CD4-positive, alpha-beta memory T cell (primary cell): ENCODE data around the gene FAM234A. TPM values are rescaled to one million over a fixed set of nuclear protein-coding genes. Genes with fewer than 3 reads are reported as not detected.

ENCODE experiments used
- CTCF ChIA-PET: fragments of 350-600 bp; sonication (Branson Sonifier 250); formaldehyde crosslinking; loops from one replicate; lab custom pipeline; 2021; ENCODE audit warnings: inconsistent platforms; ENCODE audit not compliant: partially characterized antibody; lab: Charles Lee
- POLR2A ChIA-PET: fragments of 350-600 bp; sonication (Branson Sonifier 250); formaldehyde crosslinking; loops from one replicate; lab custom pipeline; 2021; ENCODE audit not compliant: partially characterized antibody; lab: Charles Lee
- DNase-seq, 5 donors: peaks; one replicate each; pipeline versions ENCODE4 v3.0.0 to v3.0.0-alpha.2; 2020 to 2022; ENCODE audit warnings: mixed read lengths in 1 of 5
- H3K27ac ChIP-seq: one replicate; pipeline ENCODE4 v1.7.0; 2013; ENCODE audit warnings: low read depth, low read length
- H3K27me3 ChIP-seq: 2 replicates; pipeline ENCODE4 v1.7.0; 2013; ENCODE audit warnings: mild to moderate bottlenecking, low read length, moderate library complexity; ENCODE audit not compliant: insufficient read depth
- H3K36me3 ChIP-seq: 2 replicates; pipeline ENCODE4 v1.7.0; 2013; ENCODE audit warnings: mild to moderate bottlenecking, low read length, moderate library complexity; ENCODE audit not compliant: insufficient read depth
- H3K4me1 ChIP-seq: 2 replicates; pipeline ENCODE4 v1.7.0; 2013; ENCODE audit warnings: mild to moderate bottlenecking, low read length, moderate library complexity; ENCODE audit not compliant: insufficient read depth
- H3K4me3 ChIP-seq, 2 donors: one replicate each; pipeline ENCODE4 v1.7.0; 2013; ENCODE audit warnings: low read length in 2 of 2, mild to moderate bottlenecking in 1 of 2
- H3K9me3 ChIP-seq, 2 donors: one replicate each; pipeline ENCODE4 v1.7.0; 2013; ENCODE audit warnings: low read length in 2 of 2, control low read depth in 1 of 2; ENCODE audit not compliant: control insufficient read depth in 1 of 2
- H3K27ac Mint-ChIP-seq, 7 donors: one replicate each; pipeline ENCODE4 v1.8.0; 2020 to 2021; ENCODE audit warnings: mixed read lengths in 7 of 7, mild to moderate bottlenecking in 6 of 7, inconsistent platforms in 3 of 7, moderate library complexity in 3 of 7
- H3K27me3 Mint-ChIP-seq, 2 donors: one replicate each; pipeline ENCODE4 v1.8.0; 2020 to 2021; ENCODE audit warnings: mixed read lengths in 2 of 2
- H3K36me3 Mint-ChIP-seq, 2 donors: one replicate each; pipeline ENCODE4 v1.8.0; 2020 to 2021; ENCODE audit warnings: mixed read lengths in 2 of 2, inconsistent platforms in 1 of 2, mild to moderate bottlenecking in 1 of 2
- H3K4me1 Mint-ChIP-seq, 4 donors: one replicate each; pipeline ENCODE4 v1.8.0; 2020 to 2021; ENCODE audit warnings: mixed read lengths in 4 of 4, mild to moderate bottlenecking in 1 of 4
- H3K4me3 Mint-ChIP-seq, 8 donors: one replicate each; pipeline ENCODE4 v1.8.0; 2020 to 2021; ENCODE audit warnings: mixed read lengths in 8 of 8, mild to moderate bottlenecking in 7 of 8, moderate library complexity in 6 of 8, inconsistent platforms in 3 of 8
- H3K9me3 Mint-ChIP-seq, 8 donors: one replicate each; pipeline ENCODE4 v1.8.0; 2020 to 2021; ENCODE audit warnings: mixed read lengths in 8 of 8, mild to moderate bottlenecking in 5 of 8, inconsistent platforms in 3 of 8, moderate library complexity in 1 of 8
- intact Hi-C: fragments of 100-400 bp; cut with micrococcal nuclease; formaldehyde crosslinking; loops from one replicate; pipeline ENCODE4 v1.15.1; 2023
- polyA plus RNA-seq, 2 donors: library from polyadenylated mRNA; unstranded; fragments of 300-500 nt; fragmentation: Illumina TruSeq; gene quantifications; one replicate each; pipeline ENCODE4 v1.2.3, GENCODE V29; 2021
- total RNA-seq, 2 experiments: library from RNA; stranded (reverse); gene quantifications; one replicate each; pipeline ENCODE4 v1.2.3, GENCODE V29; 2021

FAM234A gene
- total and polyA plus RNA-seq, 4 experiments from 2014 or later: 18.2 to 41.1 (median 34.9) TPM

DNA sequence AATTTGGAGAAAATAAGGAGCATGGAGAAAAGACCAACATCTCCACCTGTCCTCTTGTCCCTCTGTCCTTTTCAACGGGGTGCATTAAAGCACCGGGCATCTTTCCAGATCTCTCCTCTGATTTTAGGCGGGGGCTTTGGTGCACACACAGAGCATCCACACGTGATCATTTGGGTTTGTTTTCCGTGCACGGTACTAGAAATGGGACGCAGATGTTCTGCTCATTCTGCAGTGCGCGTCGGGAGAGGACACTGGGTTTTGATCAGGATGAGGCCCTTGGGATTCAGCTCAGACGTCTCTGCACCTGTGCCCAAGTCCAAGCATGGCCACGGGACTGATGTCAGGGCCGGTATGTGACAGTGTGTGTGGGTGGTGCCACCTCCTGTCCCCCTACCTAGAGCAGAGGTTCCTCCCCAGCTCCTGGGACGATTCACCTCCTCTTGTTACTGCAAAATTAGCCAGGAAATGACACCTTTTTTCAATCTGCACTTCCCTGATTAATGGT is 80.2 kb downstream of the FAM234A start:
- Mint-ChIP-seq H3K4me1 (peaks cover 13 to 44% (median 26%) of the 10 kb centered on the region in 4 donors), H3K36me3 (peaks cover 35 to 63% of the 10 kb centered on the region in 2 donors), H3K9me3 (no peaks in the 10 kb centered on the region), H3K27ac (peak overlapping the region in 3 of 7 donors; percentile 8 to 74 (median 13)), H3K4me3 (peak overlapping the region in 1 of 8 donors; percentile 20), H3K27me3 (no peaks in the 10 kb centered on the region)
- Histone ChIP-seq H3K36me3 (peaks cover 48% of the 10 kb centered on the region), H3K9me3 (no peaks in the 10 kb centered on the region), H3K4me3 (no peak overlapping the region), H3K4me1 (peaks cover 25% of the 10 kb centered on the region), H3K27me3 (no peaks in the 10 kb centered on the region), H3K27ac (no peak overlapping the region)
- POLR2A ChIA-PET: interaction anchor here (0.6 kb wide), 1 partner anchor 10 kb away, joined by 3 read pairs; no protein-coding TSS in a partner anchor
- intact Hi-C loops: no loop called here
- CTCF ChIA-PET: interaction anchor here (0.7 kb wide), 1 partner anchor 88 kb away, joined by 5 read pairs; no protein-coding TSS in a partner anchor
- no peak for DNase-seq

Other genes starting within 250 kb of the FAM234A start
- 10 to 100 TPM; 19.9 to 21.7 TPM for gene POLR3K, start 181.2 kb upstream of the FAM234A start, total RNA-seq
- gene POLR3K, start 181.2 kb upstream of the FAM234A start, polyA plus RNA-seq: 10 to 100 TPM; 41.5 to 43.1 TPM
- 10 to 100 TPM in 1 of 2 experiments, 1 to 10 TPM in 1; 10.0 to 10.2 TPM for gene SNRNP25, start 181.0 kb upstream of the FAM234A start, total RNA-seq
- 10 to 100 TPM; 12.5 to 20.1 TPM for gene SNRNP25, start 181.0 kb upstream of the FAM234A start, polyA plus RNA-seq
- not detected for gene RHBDF1, start 162.2 kb upstream of the FAM234A start, total RNA-seq
- not detected for gene RHBDF1, start 162.2 kb upstream of the FAM234A start, polyA plus RNA-seq
- gene MPG, start 156.6 kb upstream of the FAM234A start, total RNA-seq: 10 to 100 TPM; 30.7 TPM
- gene MPG, start 156.6 kb upstream of the FAM234A start, polyA plus RNA-seq: 10 to 100 TPM; 58.1 to 82.6 TPM
- 10 to 100 TPM; 38.6 to 40.5 TPM for gene NPRL3, start 96.1 kb upstream of the FAM234A start, total RNA-seq
- 10 to 100 TPM in 1 of 2 donors, 1 to 10 TPM in 1; 9.0 to 15.2 TPM for gene NPRL3, start 96.1 kb upstream of the FAM234A start, polyA plus RNA-seq
- not detected for gene HBZ, start 82.2 kb upstream of the FAM234A start, total RNA-seq
- not detected for gene HBZ, start 82.2 kb upstream of the FAM234A start, polyA plus RNA-seq
- gene HBM, start 68.8 kb upstream of the FAM234A start, total RNA-seq: not detected
- not detected for gene HBM, start 68.8 kb upstream of the FAM234A start, polyA plus RNA-seq
- gene HBA2, start 61.9 kb upstream of the FAM234A start, total RNA-seq: under 1 TPM in 1 of 2 experiments, not detected in 1; 0.75 TPM
- 1 to 10 TPM in 1 of 2 donors, under 1 TPM in 1; 0.83 to 1.1 TPM for gene HBA2, start 61.9 kb upstream of the FAM234A start, polyA plus RNA-seq
- gene HBA1, start 58.1 kb upstream of the FAM234A start, total RNA-seq: under 1 TPM in 1 of 2 experiments, not detected in 1; 0.76 TPM
- not detected for gene HBA1, start 58.1 kb upstream of the FAM234A start, polyA plus RNA-seq
- gene HBQ1, start 54.4 kb upstream of the FAM234A start, total RNA-seq: not detected
- not detected for gene HBQ1, start 54.4 kb upstream of the FAM234A start, polyA plus RNA-seq
- 100 to 1,000 TPM; 147 to 157 TPM for gene LUC7L, start 5.4 kb upstream of the FAM234A start, total RNA-seq
- 10 to 100 TPM in 1 of 2 donors, 1 to 10 TPM in 1; 5.1 to 12.9 TPM for gene LUC7L, start 5.4 kb upstream of the FAM234A start, polyA plus RNA-seq
- gene RGS11, start 41.1 kb downstream of the FAM234A start, total RNA-seq: under 1 TPM in 1 of 2 experiments, not detected in 1; 0.44 TPM
- gene RGS11, start 41.1 kb downstream of the FAM234A start, polyA plus RNA-seq: not detected
- under 1 TPM in 1 of 2 experiments, not detected in 1; 0.96 TPM for gene ARHGDIG, start 45.8 kb downstream of the FAM234A start, total RNA-seq
- gene ARHGDIG, start 45.8 kb downstream of the FAM234A start, polyA plus RNA-seq: not detected
- not detected for gene PDIA2, start 48.3 kb downstream of the FAM234A start, total RNA-seq
- not detected for gene PDIA2, start 48.3 kb downstream of the FAM234A start, polyA plus RNA-seq
- 10 to 100 TPM; 40.3 to 43.0 TPM for gene AXIN1, start 117.9 kb downstream of the FAM234A start, total RNA-seq
- 1 to 10 TPM in 1 of 2 donors, under 1 TPM in 1; 0.67 to 6.0 TPM for gene AXIN1, start 117.9 kb downstream of the FAM234A start, polyA plus RNA-seq
- gene MRPL28, start 135.7 kb downstream of the FAM234A start, total RNA-seq: 10 to 100 TPM; 27.9 to 29.2 TPM
- 10 to 100 TPM; 58.6 to 59.2 TPM for gene MRPL28, start 135.7 kb downstream of the FAM234A start, polyA plus RNA-seq
- gene PGAP6, start 147.2 kb downstream of the FAM234A start, total RNA-seq: 10 to 100 TPM; 72.2 to 73.5 TPM
- 10 to 100 TPM; 22.7 to 40.5 TPM for gene PGAP6, start 147.2 kb downstream of the FAM234A start, polyA plus RNA-seq
- gene NME4, start 162.4 kb downstream of the FAM234A start, total RNA-seq: 10 to 100 TPM; 34.9 to 35.4 TPM
- 10 to 100 TPM; 54.4 to 61.7 TPM for gene NME4, start 162.4 kb downstream of the FAM234A start, polyA plus RNA-seq
- gene DECR2, start 167.1 kb downstream of the FAM234A start, total RNA-seq: 1 to 10 TPM; 5.1 to 7.3 TPM
- 1 to 10 TPM; 3.4 to 4.1 TPM for gene DECR2, start 167.1 kb downstream of the FAM234A start, polyA plus RNA-seq
- gene RAB11FIP3, start 190.8 kb downstream of the FAM234A start, total RNA-seq: 10 to 100 TPM; 41.8 to 42.6 TPM
- gene RAB11FIP3, start 190.8 kb downstream of the FAM234A start, polyA plus RNA-seq: 1 to 10 TPM in 1 of 2 donors, under 1 TPM in 1; 0.15 to 4.6 TPM